D721Med (cell line): Measurements from ENCODE around the gene IL36RN.

Experiments used
- DNase-seq: peaks from one replicate; pipeline ENCODE4 v3.0.0; 2011; ENCODE audit warnings: low spot score; ENCODE audit not compliant: insufficient read length
- FAIRE-seq: peaks from 2 replicates; lab custom pipeline; 2011; peaks lifted over from hg19 to GRCh38; lab: Jason Lieb, UNC
- TF ChIP-seq, protein P1 (sequence below): IDR thresholded peaks from 2 replicates; pipeline ENCODE4 v1.5.1; 2012; ENCODE audit warnings: mild to moderate bottlenecking, control low read depth; ENCODE audit not compliant: insufficient read depth; ENCODE audit errors: missing control alignments

IL36RN gene

DNA sequence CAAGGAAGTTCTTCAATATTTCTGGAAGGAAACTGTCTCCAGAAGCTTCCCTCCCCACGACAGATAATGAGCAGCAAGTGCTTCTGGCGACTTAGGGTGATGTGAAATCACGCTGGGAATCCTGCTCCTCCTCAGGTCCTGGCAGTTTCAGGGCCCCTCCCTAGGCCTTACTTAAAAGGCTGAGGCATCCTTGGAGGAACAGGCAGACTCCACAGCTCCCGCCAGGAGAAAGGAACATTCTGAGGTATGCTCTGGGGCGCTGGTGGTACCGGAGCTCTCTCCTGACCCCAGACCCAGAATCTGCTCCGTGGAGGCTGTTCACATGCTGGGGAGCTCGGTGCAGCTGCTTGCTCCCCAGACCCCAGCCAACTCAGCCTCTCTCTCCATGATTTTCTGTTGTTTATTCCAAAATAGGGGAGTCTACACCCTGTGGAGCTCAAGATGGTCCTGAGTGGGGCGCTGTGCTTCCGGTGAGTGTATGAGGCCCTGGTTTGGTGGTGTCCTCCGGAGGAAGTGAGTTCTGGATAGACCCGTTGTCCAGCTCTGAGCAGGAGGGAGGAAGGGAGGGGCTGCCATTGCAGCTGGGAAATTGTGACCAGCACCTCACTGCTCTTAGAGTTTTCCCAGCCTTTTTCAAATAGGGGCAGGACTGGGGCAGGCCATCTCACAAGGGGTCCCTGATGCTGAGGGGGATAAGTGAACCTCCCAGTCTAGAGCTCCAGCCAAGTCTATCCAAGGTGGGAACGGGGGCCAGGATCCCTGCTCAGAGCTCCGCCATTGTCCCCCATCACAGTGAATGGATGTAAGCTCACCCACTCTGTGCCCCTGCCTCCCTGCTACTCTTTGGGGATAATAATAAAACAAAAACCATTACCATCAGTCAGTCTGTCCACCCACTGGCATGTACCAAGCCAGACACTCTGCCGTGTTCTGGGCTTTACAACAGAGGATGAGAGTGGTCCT, at the start of gene IL36RN:
Gene IL36RN (plus strand): TSS at position 201 of the 963 bp plus-strand sequence. CDS start 241 bp downstream, at position 442.
- no peak for DNase-seq
- TF ChIP-seq, protein P1, sequence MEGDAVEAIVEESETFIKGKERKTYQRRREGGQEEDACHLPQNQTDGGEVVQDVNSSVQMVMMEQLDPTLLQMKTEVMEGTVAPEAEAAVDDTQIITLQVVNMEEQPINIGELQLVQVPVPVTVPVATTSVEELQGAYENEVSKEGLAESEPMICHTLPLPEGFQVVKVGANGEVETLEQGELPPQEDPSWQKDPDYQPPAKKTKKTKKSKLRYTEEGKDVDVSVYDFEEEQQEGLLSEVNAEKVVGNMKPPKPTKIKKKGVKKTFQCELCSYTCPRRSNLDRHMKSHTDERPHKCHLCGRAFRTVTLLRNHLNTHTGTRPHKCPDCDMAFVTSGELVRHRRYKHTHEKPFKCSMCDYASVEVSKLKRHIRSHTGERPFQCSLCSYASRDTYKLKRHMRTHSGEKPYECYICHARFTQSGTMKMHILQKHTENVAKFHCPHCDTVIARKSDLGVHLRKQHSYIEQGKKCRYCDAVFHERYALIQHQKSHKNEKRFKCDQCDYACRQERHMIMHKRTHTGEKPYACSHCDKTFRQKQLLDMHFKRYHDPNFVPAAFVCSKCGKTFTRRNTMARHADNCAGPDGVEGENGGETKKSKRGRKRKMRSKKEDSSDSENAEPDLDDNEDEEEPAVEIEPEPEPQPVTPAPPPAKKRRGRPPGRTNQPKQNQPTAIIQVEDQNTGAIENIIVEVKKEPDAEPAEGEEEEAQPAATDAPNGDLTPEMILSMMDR, result no peak
- FAIRE-seq, result no peak

- TF ChIP-seq, protein P1, result no peak
- DNase-seq (no peak), FAIRE-seq (no peak)
Observed at GRCh38 chr2:113009622-113010021, 49.4 kb upstream of the IL36RN start.

GRCh38 chr2:113010088-113010487, 48.9 kb upstream of the IL36RN start:
- TF ChIP-seq, protein P1, result no peak
- DNase-seq (no peak), FAIRE-seq (no peak)

DNA sequence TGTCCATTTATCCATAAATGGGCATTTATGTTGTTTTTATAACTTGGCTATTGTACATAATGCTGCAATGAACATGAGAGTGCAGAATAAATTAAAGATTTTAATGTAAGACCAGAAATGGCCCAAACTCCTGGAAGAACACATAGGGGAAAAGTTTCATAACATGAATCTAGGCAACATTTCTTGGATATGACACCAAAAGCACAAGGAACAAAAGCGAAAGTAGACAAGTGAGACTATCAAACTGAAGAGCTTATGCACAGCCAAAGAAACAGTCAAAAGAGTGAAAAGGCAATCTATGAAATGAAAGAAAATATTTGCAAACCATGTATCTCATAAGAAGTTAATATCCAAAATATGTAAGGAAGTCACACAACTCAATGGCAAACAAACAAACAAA, 47.9 kb upstream of the IL36RN start:
- TF ChIP-seq, protein P1, result no peak
- DNase-seq (no peak), FAIRE-seq (no peak)

- TF ChIP-seq, protein P1, result no peak
- DNase-seq (no peak), FAIRE-seq (no peak)
Observed at GRCh38 chr2:113012436-113013335, 46.3 kb upstream of the IL36RN start.

- FAIRE-seq, result no peak
- TF ChIP-seq, protein P1, result no peak
- no peak for DNase-seq
Observed at GRCh38 chr2:113013336-113013661, 45.7 kb upstream of the IL36RN start.
